GM23248 (cell line): ENCODE measurements around the gene CRYBA4. TPM values are rescaled to one million over a fixed set of nuclear protein-coding genes. Genes with fewer than 3 reads are reported as not detected.

ENCODE experiments used
- DNase-seq: peaks from one replicate; pipeline ENCODE4 v3.0.0-alpha.2; 2015
- H2AFZ ChIP-seq: fragments of 200-600 bp; sonication (generic); 2 replicates; pipeline ENCODE4 v1.6.1; 2016; ENCODE audit warnings: antibody characterized with exemption
- H3F3A ChIP-seq: fragments of 200-600 bp; sonication (generic); 2 replicates; pipeline ENCODE4 v1.6.1; 2016; ENCODE audit warnings: mild to moderate bottlenecking, antibody characterized with exemption, mixed run types; ENCODE audit not compliant: insufficient read depth
- H3K27ac ChIP-seq: fragments of 200-600 bp; sonication (generic); 2 replicates; pipeline ENCODE4 v1.5.1; 2016; ENCODE audit warnings: mild to moderate bottlenecking
- H3K27me3 ChIP-seq: fragments of 200-600 bp; sonication (generic); replicated peaks from 2 replicates; pipeline ENCODE4 v1.6.1; 2016; ENCODE audit warnings: mild to moderate bottlenecking; ENCODE audit not compliant: insufficient read depth
- H3K36me3 ChIP-seq: fragments of 200-600 bp; sonication (generic); 2 replicates; pipeline ENCODE4 v1.6.1; 2016; ENCODE audit warnings: low read depth, mild to moderate bottlenecking
- H3K4me1 ChIP-seq: fragments of 200-600 bp; sonication (generic); 2 replicates; pipeline ENCODE4 v1.6.1; 2016; ENCODE audit warnings: mild to moderate bottlenecking; ENCODE audit not compliant: insufficient read depth
- H3K4me2 ChIP-seq: fragments of 200-600 bp; sonication (generic); one replicate; pipeline ENCODE4 v1.6.1; 2016; ENCODE audit warnings: mild to moderate bottlenecking; ENCODE audit not compliant: unreplicated experiment
- H3K4me3 ChIP-seq: fragments of 200-600 bp; sonication (generic); 2 replicates; pipeline ENCODE4 v1.5.1; 2016; ENCODE audit warnings: mild to moderate bottlenecking
- H3K79me2 ChIP-seq: fragments of 200-600 bp; sonication (generic); 2 replicates; pipeline ENCODE4 v1.6.1; 2016; ENCODE audit warnings: mild to moderate bottlenecking; ENCODE audit not compliant: insufficient read depth
- H3K9ac ChIP-seq: fragments of 200-600 bp; sonication (generic); 2 replicates; pipeline ENCODE4 v1.6.1; 2016; ENCODE audit warnings: mild to moderate bottlenecking
- H3K9me2 ChIP-seq: fragments of 200-600 bp; sonication (generic); 2 replicates; pipeline ENCODE4 v1.6.1; 2016; ENCODE audit warnings: mixed run types, mild to moderate bottlenecking, moderate library complexity; ENCODE audit not compliant: insufficient read depth
- H3K9me3 ChIP-seq: fragments of 200-600 bp; sonication (generic); one replicate; pipeline ENCODE4 v1.6.1; 2017; ENCODE audit warnings: low read depth
- H4K20me1 ChIP-seq: fragments of 200-600 bp; sonication (generic); 2 replicates; pipeline ENCODE4 v1.6.0; 2016; ENCODE audit not compliant: insufficient read depth
- EZH2 ChIP-seq: fragments of 200-600 bp; sonication (generic); IDR thresholded peaks from 2 replicates; pipeline ENCODE4 v1.6.1; 2018; ENCODE audit warnings: antibody characterized with exemption, mild to moderate bottlenecking; ENCODE audit not compliant: insufficient read depth, poor library complexity, severe bottlenecking
- EZH2phosphoT487 ChIP-seq: fragments of 200-600 bp; sonication (generic); IDR thresholded peaks from 2 replicates; pipeline ENCODE4 v1.6.1; 2018; ENCODE audit warnings: antibody characterized with exemption, moderate library complexity, mild to moderate bottlenecking, low read depth; ENCODE audit not compliant: insufficient read depth
- WGBS, 2 experiments: methylation state at CpG; one replicate each; pipeline ENCODE4 v1.1.6; 2015 to 2017; ENCODE audit warnings: low lambda C conversion rate in 2 of 2, low coverage in 1 of 2; ENCODE audit errors: missing lambda C conversion rate in 2 of 2; 5-methylcytosine and 5-hydroxymethylcytosine counted together
- in situ Hi-C: fragments of 300-500 bp; cut with MboI; formaldehyde crosslinking; loops from 2 replicates; pipeline ENCODE4 v1.15.0; 2020
- polyA plus RNA-seq: library from polyadenylated mRNA; unstranded; fragments of >200 nt; fragmentation: Nextera tagmentation; extraction: Ambion mirVana; gene quantifications from 2 replicates; pipeline ENCODE4 v1.2.1, GENCODE V29; 2016
- total RNA-seq: library from RNA; depleted of rRNA; stranded (reverse); fragments of >200 nt; shearing (Covaris generic); gene quantifications from 2 replicates; pipeline ENCODE4 v1.2.3, GENCODE V29; 2014

Gene CRYBA4
- total and polyA plus RNA-seq, 2 experiments from 2014 or later, result not detected

DNA sequence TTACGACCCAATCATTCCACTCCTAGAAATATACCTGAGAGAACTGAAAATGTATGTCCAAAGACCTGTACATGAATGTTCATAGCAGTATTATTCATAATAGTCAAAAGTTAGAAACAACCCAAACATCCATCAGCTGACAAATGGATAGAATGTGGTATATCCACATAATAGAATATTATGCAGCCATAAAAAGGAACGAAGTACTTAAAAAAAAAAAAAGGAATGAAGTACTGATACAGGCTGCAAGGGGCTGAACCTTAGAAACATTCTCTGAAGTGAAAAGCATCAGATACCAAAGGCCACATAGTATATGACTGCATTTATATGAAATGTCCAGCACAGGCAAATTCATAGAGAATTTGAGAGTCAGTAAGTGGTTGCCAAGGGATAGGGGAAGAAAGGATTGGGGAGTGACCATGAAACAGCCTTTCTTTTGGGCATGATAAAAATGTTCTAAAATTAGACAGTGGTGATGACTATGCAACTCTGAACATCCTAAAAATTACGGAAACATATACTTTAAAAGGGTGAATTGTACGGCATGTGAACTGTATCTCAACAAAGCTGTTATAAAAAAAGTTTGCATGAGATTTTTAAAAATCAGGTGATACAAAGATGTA is 33.7 kb upstream of the CRYBA4 start:
- Histone ChIP-seq H2AFZ (no peak overlapping the region), H3K27ac (no peak overlapping the region), H3F3A (peaks cover 24% of the 10 kb centered on the region), H3K4me1 (peaks cover 18% of the 10 kb centered on the region), H3K36me3 (no peaks in the 10 kb centered on the region), H4K20me1 (no peaks in the 10 kb centered on the region), H3K9me2 (no peaks in the 10 kb centered on the region), H3K79me2 (peaks cover 52% of the 10 kb centered on the region), H3K4me2 (no peak overlapping the region), H3K9ac (no peak overlapping the region), H3K4me3 (no peak overlapping the region), H3K27me3 (no peaks in the 10 kb centered on the region), H3K9me3 (no peaks in the 10 kb centered on the region)
- WGBS, 2 experiments, result 94 to 99% methylated on average over 4 of the region's 4 CpGs
- TF ChIP-seq EZH2 (no peak), EZH2phosphoT487 (no peak)
- in situ Hi-C loops, result no loop called here
- peak; percentile 29 for DNase-seq

DNA sequence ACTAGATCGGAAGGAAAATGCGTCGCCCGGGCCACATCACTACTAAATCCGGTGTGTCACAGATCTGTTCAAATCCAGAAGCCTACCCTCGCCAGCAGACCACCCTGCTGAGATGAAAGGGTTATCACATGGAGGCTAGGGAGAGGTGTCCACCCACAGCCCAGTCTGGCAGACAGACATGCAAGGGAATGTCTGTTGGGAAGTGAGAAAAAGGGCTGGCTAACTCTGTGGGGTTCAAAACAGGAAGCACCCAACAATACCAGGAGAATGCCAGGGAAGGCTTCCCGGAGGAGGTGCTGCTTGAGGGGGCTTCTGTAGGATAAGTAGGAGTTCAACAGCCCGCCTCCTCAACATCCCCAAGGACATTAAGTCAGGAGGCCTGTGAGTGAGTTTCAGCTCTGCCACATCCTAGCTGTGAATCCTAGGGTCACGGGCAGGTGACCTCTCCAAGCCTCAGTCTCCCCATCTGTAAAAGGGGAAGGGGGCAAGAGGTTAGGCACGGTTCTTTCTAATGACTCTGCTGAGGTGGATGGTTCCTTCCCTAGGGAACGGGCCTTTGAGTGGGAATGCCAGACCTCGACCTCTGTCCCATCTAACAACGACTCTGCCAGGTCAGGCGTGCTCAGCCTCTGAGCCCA is 32.9 kb upstream of the CRYBA4 start:
- peak overlapping the region; percentile 86 for H3K9ac ChIP-seq
- H3K27ac ChIP-seq, result no peak overlapping the region
- no peaks in the 10 kb centered on the region for H4K20me1 ChIP-seq
- TF ChIP-seq EZH2phosphoT487 (no peak), EZH2 (no peak)
- H3K9me3 ChIP-seq, result no peaks in the 10 kb centered on the region
- no peaks in the 10 kb centered on the region for H3K27me3 ChIP-seq
- peak overlapping the region; percentile 89 for H3K4me3 ChIP-seq
- H3K79me2 ChIP-seq, result peaks cover 44% of the 10 kb centered on the region
- no peak for DNase-seq
- peaks cover 23% of the 10 kb centered on the region for H3F3A ChIP-seq
- no peaks in the 10 kb centered on the region for H3K36me3 ChIP-seq
- H3K9me2 ChIP-seq, result no peaks in the 10 kb centered on the region
- in situ Hi-C loops, result no loop called here
- WGBS, 2 experiments, result 72 to 76% methylated on average over 12 of the region's 14 CpGs
- H3K4me1 ChIP-seq, result peaks cover 18% of the 10 kb centered on the region
- peak overlapping the region; percentile 78 for H2AFZ ChIP-seq
- peak overlapping the region; percentile 83 for H3K4me2 ChIP-seq

DNA sequence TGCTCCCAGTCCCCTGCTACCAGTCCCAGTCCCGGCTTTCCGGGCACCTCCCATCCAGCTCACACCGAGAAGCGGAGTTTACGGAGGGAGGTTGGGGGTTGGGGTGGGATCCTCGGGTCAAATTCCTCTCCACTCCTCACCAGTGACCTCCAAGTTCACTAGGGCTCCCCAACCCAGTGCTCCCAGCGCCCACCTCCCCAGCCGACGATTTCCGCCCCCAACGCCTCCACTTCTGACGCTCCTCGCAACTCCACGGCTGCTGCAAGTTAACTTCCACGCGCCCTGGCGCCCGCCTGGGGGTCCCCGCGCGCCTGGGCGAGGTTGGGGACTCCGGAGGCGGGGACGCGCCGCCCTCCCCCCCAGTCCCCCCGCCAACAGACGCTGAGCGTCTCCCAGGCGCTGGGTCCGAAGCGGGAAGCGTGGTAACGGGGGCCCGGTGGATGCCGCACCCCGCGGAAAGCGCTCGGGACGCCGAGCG is 32.4 kb upstream of the CRYBA4 start:
- Histone ChIP-seq H3K79me2 (peaks cover 39% of the 10 kb centered on the region), H3K4me1 (peaks cover 16% of the 10 kb centered on the region), H3F3A (peaks cover 17% of the 10 kb centered on the region), H3K9ac (peak overlapping the region; percentile 86), H3K9me2 (no peaks in the 10 kb centered on the region), H3K4me2 (peak overlapping the region; percentile 83), H3K27ac (peak overlapping the region; percentile 28), H3K9me3 (no peaks in the 10 kb centered on the region), H3K36me3 (no peaks in the 10 kb centered on the region), H3K4me3 (peak overlapping the region; percentile 89), H4K20me1 (no peaks in the 10 kb centered on the region), H3K27me3 (no peaks in the 10 kb centered on the region; the same call in 1 of the 2 replicates), H2AFZ (peak overlapping the region; percentile 78)
- in situ Hi-C loops, result no loop called here
- peak; percentile 61 for DNase-seq
- TF ChIP-seq EZH2phosphoT487 (no peak), EZH2 (no peak)
- WGBS, 2 experiments, result 0 to 1% methylated on average over 22 to 44 of the region's 44 CpGs

DNA sequence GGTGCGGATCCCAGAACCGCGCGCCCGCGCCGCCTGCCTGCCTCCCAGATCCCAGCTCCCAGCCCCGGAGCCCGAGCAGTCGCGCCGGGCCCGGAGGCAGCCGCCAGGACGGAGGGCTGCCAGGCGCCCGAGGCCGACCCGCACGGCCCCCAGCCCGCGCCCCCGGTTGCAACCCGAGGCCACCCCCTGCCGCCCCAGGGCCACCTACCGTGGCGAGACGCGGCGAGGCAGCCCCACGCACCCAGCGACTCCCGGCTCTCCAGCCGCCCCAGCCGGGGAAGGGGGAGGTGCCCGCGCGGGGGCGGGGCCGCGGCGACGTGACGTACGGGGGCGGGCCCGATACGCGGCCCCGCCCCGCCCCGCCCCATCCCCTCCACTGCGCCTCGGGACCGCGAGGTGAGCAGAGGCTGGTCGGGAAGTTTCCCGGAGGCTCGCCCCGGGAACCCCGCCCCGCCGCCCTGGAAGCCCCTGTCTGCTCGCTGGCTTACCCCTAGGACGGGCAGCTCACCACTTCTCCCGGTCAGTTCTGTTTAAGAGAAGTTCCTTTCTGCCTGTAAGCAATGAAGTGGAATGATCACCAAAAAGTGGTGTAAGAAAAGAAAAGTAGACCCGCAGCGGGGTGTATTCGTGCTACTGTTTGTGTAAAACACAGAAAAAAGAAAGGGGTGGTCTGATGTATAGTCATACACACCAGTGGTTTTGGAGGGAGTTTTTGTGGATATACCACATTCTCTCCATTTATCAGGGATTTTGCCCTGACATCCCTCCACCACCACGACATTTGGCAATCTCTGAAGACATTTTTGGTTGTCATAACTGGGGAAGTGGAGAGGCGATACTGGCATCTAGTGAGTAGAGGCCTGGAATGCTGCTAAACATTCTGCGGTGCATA is 31.7 kb upstream of the CRYBA4 start, which contains the start of gene TPST2:
Gene TPST2, minus strand, starts transcription at position 288 of the 892 bp plus-strand sequence. CDS start 48,502 bp downstream, outside the sequence.
- peaks cover 9% of the 10 kb centered on the region for H3K4me1 ChIP-seq
- 1 to 7% methylated on average over 10 to 57 of the region's 72 CpGs for WGBS, 2 experiments
- peaks cover 33% of the 10 kb centered on the region for H3K79me2 ChIP-seq
- no peaks in the 10 kb centered on the region; the same call in 1 of the 2 replicates for H3K27me3 ChIP-seq
- in situ Hi-C loops, result no loop called here
- peak within 1 kb of the TSS; percentile 83 for H3K4me2 ChIP-seq
- peak within 1 kb of the TSS; percentile 89 for H3K4me3 ChIP-seq
- H3F3A ChIP-seq, result peaks cover 10% of the 10 kb centered on the region; the same call in 1 of the 2 replicates
- DNase-seq, result peak; percentile 91
- H3K27ac ChIP-seq, result peak within 1 kb of the TSS; percentile 47
- no peaks in the 10 kb centered on the region for H3K9me2 ChIP-seq
- H2AFZ ChIP-seq, result peak within 1 kb of the TSS; percentile 94
- peak within 1 kb of the TSS; percentile 86 for H3K9ac ChIP-seq
- TF ChIP-seq EZH2 (no peak), EZH2phosphoT487 (no peak)
- H3K36me3 ChIP-seq, result no peaks in the 10 kb centered on the region
- no peaks in the 10 kb centered on the region for H4K20me1 ChIP-seq
- H3K9me3 ChIP-seq, result no peaks in the 10 kb centered on the region
